Fibroblast of pulmonary artery (primary cell): ENCODE measurements around the gene OR10W1.

Experiments used
- DNase-seq: peaks from one replicate; pipeline ENCODE4 v3.0.0-alpha.2; 2010; ENCODE audit warnings: low read depth
- H3K4me3 ChIP-seq: replicated peaks from 2 replicates; pipeline ENCODE4 v1.5.1; 2011; ENCODE audit warnings: low read depth, mild to moderate bottlenecking, control low read depth, low read length, moderate library complexity
- TF ChIP-seq, protein P1 (sequence below): IDR thresholded peaks from 2 replicates; pipeline ENCODE4 v1.5.1; 2011; ENCODE audit warnings: mild to moderate bottlenecking, control low read depth, low read length, inconsistent platforms; ENCODE audit errors: missing control alignments

The OR10W1 gene

DNA sequence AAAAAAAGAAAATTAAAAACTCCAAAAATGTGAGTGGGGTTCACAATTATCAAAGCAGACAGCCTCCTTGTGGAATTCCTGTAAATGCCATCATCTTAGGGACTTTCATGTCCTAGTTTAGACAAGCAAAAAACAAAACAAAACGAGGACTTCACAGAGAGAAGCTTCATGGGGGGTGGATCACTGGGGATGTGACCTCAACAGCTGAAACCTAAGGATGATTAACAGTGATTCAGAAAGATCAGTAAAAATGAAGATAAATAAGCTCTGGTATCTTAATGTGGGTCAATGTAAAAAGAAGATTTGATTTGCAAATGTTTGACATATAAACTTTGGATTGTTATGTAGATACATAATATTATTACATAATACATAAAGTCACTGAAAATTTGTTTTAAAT is 8.1 kb upstream of the OR10W1 start:
- no peak overlapping the region for H3K4me3 ChIP-seq
- DNase-seq, result no peak
- TF ChIP-seq, protein P1, sequence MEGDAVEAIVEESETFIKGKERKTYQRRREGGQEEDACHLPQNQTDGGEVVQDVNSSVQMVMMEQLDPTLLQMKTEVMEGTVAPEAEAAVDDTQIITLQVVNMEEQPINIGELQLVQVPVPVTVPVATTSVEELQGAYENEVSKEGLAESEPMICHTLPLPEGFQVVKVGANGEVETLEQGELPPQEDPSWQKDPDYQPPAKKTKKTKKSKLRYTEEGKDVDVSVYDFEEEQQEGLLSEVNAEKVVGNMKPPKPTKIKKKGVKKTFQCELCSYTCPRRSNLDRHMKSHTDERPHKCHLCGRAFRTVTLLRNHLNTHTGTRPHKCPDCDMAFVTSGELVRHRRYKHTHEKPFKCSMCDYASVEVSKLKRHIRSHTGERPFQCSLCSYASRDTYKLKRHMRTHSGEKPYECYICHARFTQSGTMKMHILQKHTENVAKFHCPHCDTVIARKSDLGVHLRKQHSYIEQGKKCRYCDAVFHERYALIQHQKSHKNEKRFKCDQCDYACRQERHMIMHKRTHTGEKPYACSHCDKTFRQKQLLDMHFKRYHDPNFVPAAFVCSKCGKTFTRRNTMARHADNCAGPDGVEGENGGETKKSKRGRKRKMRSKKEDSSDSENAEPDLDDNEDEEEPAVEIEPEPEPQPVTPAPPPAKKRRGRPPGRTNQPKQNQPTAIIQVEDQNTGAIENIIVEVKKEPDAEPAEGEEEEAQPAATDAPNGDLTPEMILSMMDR, result no peak

DNA sequence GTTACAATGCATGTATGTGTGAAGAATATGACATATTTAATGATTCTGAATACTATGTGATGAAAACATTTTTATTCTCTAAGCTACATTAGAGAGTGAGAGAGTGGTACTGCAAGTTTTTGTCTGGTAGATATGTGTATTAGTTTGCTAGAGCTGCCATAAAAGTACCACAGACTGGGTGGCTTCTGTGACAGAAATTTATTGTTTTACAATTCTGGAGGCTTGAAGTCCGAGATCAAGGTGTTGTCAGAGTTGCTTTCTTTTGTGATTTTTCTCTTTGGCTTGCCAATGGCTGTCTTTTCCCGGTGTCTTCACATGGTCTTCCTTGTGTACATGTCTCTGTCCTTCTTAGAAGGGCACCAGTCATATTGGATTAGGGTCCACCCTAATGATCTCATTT is 6.9 kb upstream of the OR10W1 start:
- TF ChIP-seq, protein P1, result no peak
- DNase-seq, result no peak

DNA sequence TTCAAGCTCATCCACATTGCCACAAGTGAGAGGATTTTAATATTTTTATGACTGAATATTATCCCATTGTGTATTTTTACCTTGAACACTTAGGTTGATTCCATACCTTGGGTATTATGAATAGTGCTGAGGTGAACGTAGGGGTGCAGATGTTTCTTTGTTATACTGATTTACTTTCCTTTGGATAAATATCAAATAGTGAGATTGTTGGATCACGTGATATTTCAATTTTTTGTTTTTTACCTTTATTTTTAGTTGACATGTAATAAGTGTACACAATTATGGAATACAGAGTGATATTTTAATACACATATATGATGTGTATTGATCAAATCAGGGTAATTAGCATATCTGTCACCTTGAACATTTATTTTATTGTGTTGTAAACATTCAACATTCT is 8.1 kb downstream of the OR10W1 start:
- DNase-seq, result no peak
- H3K4me3 ChIP-seq, result no peak overlapping the region
- TF ChIP-seq, protein P1, result no peak

More for the DNA sequence above, 6.9 kb upstream of the OR10W1 start:
- H3K4me3 ChIP-seq, result no peak overlapping the region

DNA sequence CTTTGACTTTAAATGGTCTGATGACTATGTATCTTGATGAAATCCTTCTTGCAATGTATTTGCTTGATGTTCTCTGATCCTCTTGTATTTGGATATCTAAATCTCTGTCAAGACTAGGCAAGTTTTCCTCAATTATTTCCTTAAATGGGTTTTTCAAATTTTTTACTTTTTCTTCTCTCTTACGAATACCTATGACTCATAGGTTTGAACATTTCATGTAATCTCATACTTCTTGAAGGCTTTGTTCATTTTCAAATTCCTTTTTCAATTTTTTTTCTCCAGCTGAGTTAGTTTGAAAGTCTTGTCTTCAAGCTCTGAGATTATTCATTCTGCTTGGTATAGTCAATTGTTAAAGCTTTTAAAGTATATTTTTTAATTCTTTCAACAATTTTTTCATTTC is 13.1 kb downstream of the OR10W1 start:
- no peak overlapping the region for H3K4me3 ChIP-seq
- TF ChIP-seq, protein P1, result no peak
- DNase-seq, result no peak

DNA sequence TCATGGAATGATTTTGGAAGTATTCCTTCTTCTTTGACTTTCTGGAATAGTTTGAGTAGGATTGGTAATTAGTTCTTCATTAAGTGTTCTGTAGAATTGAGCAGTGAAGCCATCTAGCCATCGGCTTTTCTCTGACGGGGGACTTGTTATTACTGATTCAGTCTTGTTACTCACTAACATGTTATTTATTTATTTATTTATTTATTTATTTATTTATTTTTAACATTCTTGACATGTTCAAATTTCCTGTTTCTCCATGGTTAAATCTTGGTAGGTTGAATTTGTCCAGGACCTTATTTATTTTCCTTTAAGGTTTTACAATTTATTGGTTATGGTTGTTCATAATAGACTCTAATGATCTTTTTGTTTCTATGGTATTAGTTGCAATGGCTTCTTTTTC is 24.1 kb downstream of the OR10W1 start:
- no peak overlapping the region for H3K4me3 ChIP-seq
- TF ChIP-seq, protein P1, result no peak
- no peak for DNase-seq

DNA sequence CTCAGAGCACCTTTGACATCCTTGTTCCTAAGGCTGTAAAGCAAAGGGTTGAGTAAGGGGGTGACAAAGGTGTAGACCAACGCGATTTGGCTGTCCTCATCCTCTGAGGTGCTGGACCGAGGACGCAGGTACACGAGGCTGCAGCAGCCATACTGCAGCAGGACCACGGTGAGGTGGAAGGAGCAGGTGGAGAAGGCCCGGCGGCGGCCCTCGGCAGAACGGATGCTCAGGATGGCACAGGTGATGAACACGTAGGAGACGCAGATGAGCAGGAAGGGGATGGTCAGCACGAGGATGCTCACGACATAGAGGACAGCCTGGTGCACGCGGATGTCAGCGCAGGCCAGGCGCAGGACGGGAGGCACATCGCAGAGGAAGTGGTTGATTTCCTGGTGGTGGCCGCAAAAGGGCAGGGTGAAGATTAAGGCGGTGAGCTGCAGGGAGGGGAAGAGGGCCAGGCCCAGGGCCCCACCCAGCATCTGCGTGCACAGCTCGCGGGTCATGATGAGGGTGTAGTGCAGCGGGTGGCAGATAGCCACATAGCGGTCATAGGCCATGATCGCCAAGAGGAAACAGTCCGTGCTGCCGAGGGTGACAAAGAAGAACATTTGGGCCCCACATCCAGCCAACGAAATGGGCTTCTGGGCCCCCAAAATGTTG is 40.0 kb downstream of the OR10W1 start:
- no peak for DNase-seq
- TF ChIP-seq, protein P1, result no peak

DNA sequence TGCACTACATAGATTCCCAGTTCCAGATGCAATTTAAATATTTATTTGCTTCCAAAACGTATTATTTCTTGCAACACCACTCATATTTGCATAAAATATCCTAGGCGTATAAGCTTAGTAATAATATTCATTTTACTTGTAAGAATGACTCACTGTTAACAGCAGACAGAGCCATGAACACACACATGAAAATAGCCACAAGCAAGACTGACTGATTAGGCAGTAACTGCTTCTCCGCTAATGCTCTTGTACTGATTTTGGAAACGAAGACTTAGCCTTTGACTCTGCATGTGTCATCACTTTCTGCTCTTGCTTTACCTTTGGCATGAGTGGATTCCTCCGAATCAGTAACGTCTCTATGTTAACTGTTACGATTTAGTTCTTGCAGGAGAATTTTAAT is 45.3 kb downstream of the OR10W1 start:
- H3K4me3 ChIP-seq, result no peak overlapping the region
- TF ChIP-seq, protein P1, result no peak
- DNase-seq, result no peak

More for the DNA sequence above, 40.0 kb downstream of the OR10W1 start:
- no peak overlapping the region for H3K4me3 ChIP-seq
